DOHH2 (cell line): ENCODE results near the gene NOTCH1.

ENCODE experiments used
- H3F3A ChIP-seq: fragments of 200-600 bp; sonication (generic), shearing (Covaris generic); 2 replicates; pipeline ENCODE4 v1.6.0; 2016; ENCODE audit warnings: antibody characterized with exemption, mild to moderate bottlenecking; ENCODE audit not compliant: control insufficient read depth, insufficient read depth
- H3K27ac ChIP-seq: fragments of 200-600 bp; sonication (generic); 2 replicates; pipeline ENCODE4 v1.5.1; 2014; ENCODE audit warnings: low read depth, mild to moderate bottlenecking, low read length, moderate library complexity
- H3K27me3 ChIP-seq: fragments of 200-600 bp; sonication (generic); 2 replicates; pipeline ENCODE4 v1.6.1; 2014; ENCODE audit warnings: mild to moderate bottlenecking, low read length, mixed read lengths; ENCODE audit not compliant: control insufficient read depth
- H3K36me3 ChIP-seq: fragments of 200-600 bp; sonication (generic); 2 replicates; pipeline ENCODE4 v1.6.1; 2014; ENCODE audit warnings: mild to moderate bottlenecking, low read length, moderate library complexity, mixed read lengths; ENCODE audit not compliant: control insufficient read depth
- H3K4me1 ChIP-seq: fragments of 200-600 bp; sonication (generic); 2 replicates; pipeline ENCODE4 v1.6.1; 2014; ENCODE audit warnings: mild to moderate bottlenecking, low read length, mixed read lengths; ENCODE audit not compliant: control insufficient read depth
- H3K4me2 ChIP-seq: fragments of 200-600 bp; sonication (generic); 2 replicates; pipeline ENCODE4 v1.6.0; 2014; ENCODE audit warnings: mild to moderate bottlenecking, low read length, moderate library complexity
- H3K4me3 ChIP-seq: fragments of 200-600 bp; sonication (generic); 2 replicates; pipeline ENCODE4 v1.5.1; 2014; ENCODE audit warnings: mild to moderate bottlenecking, low read length, mixed read lengths
- H3K79me2 ChIP-seq: fragments of 200-600 bp; sonication (generic); 2 replicates; pipeline ENCODE4 v1.6.1; 2014; ENCODE audit warnings: mild to moderate bottlenecking, low read length, mixed read lengths; ENCODE audit not compliant: control insufficient read depth
- H3K9me2 ChIP-seq: fragments of 200-600 bp; sonication (generic); replicated peaks from 2 replicates; pipeline ENCODE4 v1.6.1; 2014; ENCODE audit warnings: mild to moderate bottlenecking, low read length, mixed read lengths; ENCODE audit not compliant: control insufficient read depth
- H3K9me3 ChIP-seq: fragments of 200-600 bp; sonication (generic); 2 replicates; pipeline ENCODE4 v1.6.1; 2014; ENCODE audit warnings: antibody characterized with exemption, low read length, mixed read lengths; ENCODE audit not compliant: control insufficient read depth, insufficient read depth
- H4K20me1 ChIP-seq: fragments of 200-600 bp; sonication (generic); 2 replicates; pipeline ENCODE4 v1.6.0; 2014; ENCODE audit warnings: low read depth, mild to moderate bottlenecking, antibody characterized with exemption, low read length, moderate library complexity; ENCODE audit not compliant: control insufficient read depth, insufficient read depth
- EZH2phosphoT487 ChIP-seq: fragments of 200-600 bp; sonication (generic); IDR thresholded peaks from 2 replicates; pipeline ENCODE4 v1.6.1; 2017; ENCODE audit warnings: borderline replicate concordance, mild to moderate bottlenecking, antibody characterized with exemption, low read length, moderate library complexity, mixed read lengths
- TF ChIP-seq, protein P1 (sequence below): fragments of 200-600 bp; sonication (generic); IDR thresholded peaks from one replicate; pipeline ENCODE4 v1.5.1; 2014; ENCODE audit warnings: antibody characterized with exemption, mild to moderate bottlenecking, low read depth, low read length; ENCODE audit not compliant: poor library complexity, severe bottlenecking

NOTCH1 gene

DNA sequence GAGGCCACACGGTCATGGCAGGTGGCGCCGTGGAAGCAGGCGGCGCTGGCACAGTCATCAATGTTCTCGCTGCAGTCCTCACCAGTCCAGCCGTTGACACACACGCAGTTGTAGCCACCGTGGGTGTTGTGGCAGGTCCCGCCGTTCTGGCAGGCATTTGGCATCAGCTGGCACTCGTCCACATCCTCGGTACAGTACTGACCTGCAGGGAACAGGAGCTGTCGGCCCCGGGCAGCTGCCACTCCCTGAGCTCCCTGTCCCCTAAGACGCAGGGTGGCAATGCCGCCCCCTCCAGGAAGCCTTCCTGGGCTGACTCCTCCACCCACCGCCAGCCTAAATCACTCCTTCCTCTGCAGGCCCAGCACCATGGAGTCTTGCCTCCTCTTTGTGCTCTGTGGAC lies 27.2 kb downstream of the NOTCH1 start:
- no peak for TF ChIP-seq EZH2phosphoT487
- TF ChIP-seq, protein P1, sequence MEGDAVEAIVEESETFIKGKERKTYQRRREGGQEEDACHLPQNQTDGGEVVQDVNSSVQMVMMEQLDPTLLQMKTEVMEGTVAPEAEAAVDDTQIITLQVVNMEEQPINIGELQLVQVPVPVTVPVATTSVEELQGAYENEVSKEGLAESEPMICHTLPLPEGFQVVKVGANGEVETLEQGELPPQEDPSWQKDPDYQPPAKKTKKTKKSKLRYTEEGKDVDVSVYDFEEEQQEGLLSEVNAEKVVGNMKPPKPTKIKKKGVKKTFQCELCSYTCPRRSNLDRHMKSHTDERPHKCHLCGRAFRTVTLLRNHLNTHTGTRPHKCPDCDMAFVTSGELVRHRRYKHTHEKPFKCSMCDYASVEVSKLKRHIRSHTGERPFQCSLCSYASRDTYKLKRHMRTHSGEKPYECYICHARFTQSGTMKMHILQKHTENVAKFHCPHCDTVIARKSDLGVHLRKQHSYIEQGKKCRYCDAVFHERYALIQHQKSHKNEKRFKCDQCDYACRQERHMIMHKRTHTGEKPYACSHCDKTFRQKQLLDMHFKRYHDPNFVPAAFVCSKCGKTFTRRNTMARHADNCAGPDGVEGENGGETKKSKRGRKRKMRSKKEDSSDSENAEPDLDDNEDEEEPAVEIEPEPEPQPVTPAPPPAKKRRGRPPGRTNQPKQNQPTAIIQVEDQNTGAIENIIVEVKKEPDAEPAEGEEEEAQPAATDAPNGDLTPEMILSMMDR = no peak
- no peaks in the 10 kb centered on the region for H3K9me2 ChIP-seq
- no peaks in the 10 kb centered on the region for H3F3A ChIP-seq
- no peaks in the 10 kb centered on the region for H3K27me3 ChIP-seq
- H4K20me1 ChIP-seq = no peaks in the 10 kb centered on the region
- H3K4me3 ChIP-seq = no peak overlapping the region
- H3K36me3 ChIP-seq = peaks cover 23% of the 10 kb centered on the region; the same call in 1 of the 2 replicates
- no peaks in the 10 kb centered on the region for H3K9me3 ChIP-seq
- no peaks in the 10 kb centered on the region for H3K79me2 ChIP-seq
- no peak overlapping the region for H3K4me2 ChIP-seq
- no peak overlapping the region for H3K27ac ChIP-seq
- no peaks in the 10 kb centered on the region for H3K4me1 ChIP-seq

DNA sequence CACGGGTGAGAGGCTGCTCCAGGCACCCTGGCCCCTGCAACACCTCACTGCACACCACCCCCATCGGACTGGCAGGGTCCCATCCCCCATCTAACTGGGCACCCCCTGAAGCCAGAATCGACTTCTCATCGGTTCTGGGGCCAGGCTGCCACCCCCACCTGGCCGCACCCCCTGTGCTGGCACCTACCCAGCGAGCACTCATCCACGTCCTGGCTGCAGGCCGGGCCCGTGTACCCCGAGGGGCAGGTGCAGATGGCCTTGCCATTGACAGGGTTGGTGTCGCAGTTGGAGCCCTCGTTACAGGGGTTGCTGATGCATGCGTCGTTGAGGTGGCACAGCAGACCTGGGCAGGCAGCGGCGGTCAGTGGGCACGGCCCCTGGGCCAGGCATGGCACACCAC lies 27.9 kb downstream of the NOTCH1 start:
- H3F3A ChIP-seq = no peaks in the 10 kb centered on the region
- no peaks in the 10 kb centered on the region for H3K4me1 ChIP-seq
- H3K9me3 ChIP-seq = no peaks in the 10 kb centered on the region
- no peaks in the 10 kb centered on the region for H3K79me2 ChIP-seq
- no peaks in the 10 kb centered on the region for H3K9me2 ChIP-seq
- no peak overlapping the region for H3K4me3 ChIP-seq
- H4K20me1 ChIP-seq = no peaks in the 10 kb centered on the region
- H3K27ac ChIP-seq = no peak overlapping the region
- H3K27me3 ChIP-seq = no peaks in the 10 kb centered on the region
- H3K36me3 ChIP-seq = peaks cover 29% of the 10 kb centered on the region
- H3K4me2 ChIP-seq = no peak overlapping the region
- TF ChIP-seq, protein P1 = no peak
- TF ChIP-seq EZH2phosphoT487 = no peak

DNA sequence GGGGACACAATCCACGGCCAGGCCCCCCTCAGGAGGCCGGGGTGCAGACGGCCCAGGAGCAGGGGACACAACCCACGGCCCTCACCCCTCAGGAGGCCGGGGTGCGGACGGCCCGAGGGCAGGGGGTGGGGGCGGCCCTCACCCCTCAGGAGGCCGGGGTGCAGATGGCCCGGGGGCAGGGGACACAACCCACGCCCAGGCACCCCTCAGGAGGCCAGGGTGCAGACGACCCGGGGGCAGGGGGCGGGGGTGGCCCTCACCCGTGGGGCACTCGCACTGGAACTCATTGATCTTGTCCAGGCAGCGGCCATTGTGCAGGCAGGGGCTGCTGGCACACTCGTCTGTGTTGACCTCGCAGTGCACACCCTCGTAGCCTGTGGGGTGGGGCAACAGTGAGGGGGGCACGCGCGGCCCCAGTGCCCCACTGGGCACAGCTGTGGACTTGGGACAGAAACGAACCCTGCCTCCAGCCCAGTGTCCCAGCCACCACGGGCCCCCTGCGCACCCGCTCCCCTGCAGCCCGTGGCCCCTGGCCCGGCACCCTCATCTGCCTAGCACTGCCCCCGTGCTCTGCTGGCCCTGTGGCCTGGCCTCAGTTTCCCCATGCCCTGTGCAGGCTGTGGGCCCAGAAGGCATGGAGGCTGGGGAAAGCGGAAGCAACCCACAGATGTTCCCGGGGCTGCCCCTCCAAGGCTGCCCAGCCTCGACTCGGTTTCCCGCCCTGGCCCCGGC lies 28.7 kb downstream of the NOTCH1 start:
- no peaks in the 10 kb centered on the region for H3K4me1 ChIP-seq
- no peaks in the 10 kb centered on the region for H3K9me3 ChIP-seq
- H3K79me2 ChIP-seq = no peaks in the 10 kb centered on the region
- H3K4me2 ChIP-seq = no peak overlapping the region
- peaks cover 35% of the 10 kb centered on the region for H3K36me3 ChIP-seq
- H4K20me1 ChIP-seq = no peaks in the 10 kb centered on the region
- H3F3A ChIP-seq = no peaks in the 10 kb centered on the region
- no peak overlapping the region for H3K4me3 ChIP-seq
- no peaks in the 10 kb centered on the region for H3K27me3 ChIP-seq
- H3K27ac ChIP-seq = no peak overlapping the region
- TF ChIP-seq, protein P1 = no peak
- no peak for TF ChIP-seq EZH2phosphoT487
- no peaks in the 10 kb centered on the region for H3K9me2 ChIP-seq
